CD14-positive monocyte (primary cell): ENCODE measurements around the gene CELSR1. TPM values are rescaled to one million over a fixed set of nuclear protein-coding genes. Genes with fewer than 3 reads are reported as not detected.

Experiments
- DNase-seq, 3 donors: peaks; one replicate each; pipeline ENCODE4 v3.0.0-alpha.2; 2011 to 2022
- H2AFZ ChIP-seq: 2 replicates; pipeline ENCODE4 v1.6.0; 2012; ENCODE audit warnings: mild to moderate bottlenecking, low read depth, low read length, inconsistent platforms; ENCODE audit not compliant: insufficient read depth, poor library complexity, severe bottlenecking
- H3K27ac ChIP-seq, 2 donors: 1 replicate in 1 of 2; 2 replicates in 1 of 2; pipeline ENCODE4 v1.5.1; 2012 to 2013; ENCODE audit warnings: low read length in 2 of 2, control low read depth in 1 of 2, inconsistent platforms in 1 of 2, low read depth in 1 of 2, mild to moderate bottlenecking in 1 of 2
- H3K27me3 ChIP-seq, 2 donors: one replicate each; pipeline versions ENCODE4 v1.6.0 to v1.6.1; 2011 to 2013; ENCODE audit warnings: low read length in 2 of 2; ENCODE audit not compliant: control insufficient read depth in 2 of 2, insufficient read depth in 2 of 2
- H3K36me3 ChIP-seq, 2 donors: replicated peaks in 1 of 2; 1 replicate in 1 of 2; 2 replicates in 1 of 2; pipeline versions ENCODE4 v1.5.1 to v1.6.1; 2012 to 2013; ENCODE audit warnings: low read length in 2 of 2, control low read depth in 1 of 2, inconsistent platforms in 1 of 2, mild to moderate bottlenecking in 1 of 2; ENCODE audit not compliant: insufficient read depth in 2 of 2, control insufficient read depth in 1 of 2
- H3K4me1 ChIP-seq, 2 donors: 1 replicate in 1 of 2; 2 replicates in 1 of 2; pipeline versions ENCODE4 v1.5.1 to v1.6.1; 2012 to 2013; ENCODE audit warnings: low read length in 2 of 2, control low read depth in 1 of 2, inconsistent platforms in 1 of 2, mild to moderate bottlenecking in 1 of 2, moderate library complexity in 1 of 2; ENCODE audit not compliant: insufficient read depth in 2 of 2, control insufficient read depth in 1 of 2
- H3K4me2 ChIP-seq: replicated peaks from 2 replicates; pipeline ENCODE3; 2012; ENCODE audit warnings: low read length, moderate library complexity, mild to moderate bottlenecking; ENCODE audit not compliant: poor library complexity, severe bottlenecking; ENCODE audit errors: extremely low read depth
- H3K4me3 ChIP-seq, 3 experiments: fragments of 200-600 bp in 1 of 3; sonication (generic) in 1 of 3; replicated peaks in 1 of 3; 1 replicate in 2 of 3; 2 replicates in 1 of 3; pipeline ENCODE4 v1.5.1; 2011 to 2013; ENCODE audit warnings: low read length in 3 of 3, mild to moderate bottlenecking in 3 of 3, control low read depth in 2 of 3, low read depth in 2 of 3, inconsistent platforms in 1 of 3, moderate library complexity in 1 of 3
- H3K79me2 ChIP-seq: 2 replicates; pipeline ENCODE4 v1.6.0; 2012; ENCODE audit warnings: mild to moderate bottlenecking, control low read depth, inconsistent platforms, low read length, moderate library complexity; ENCODE audit not compliant: insufficient read depth
- H3K9ac ChIP-seq: 2 replicates; pipeline ENCODE4 v1.6.0; 2017; ENCODE audit warnings: low read length, mild to moderate bottlenecking; ENCODE audit not compliant: insufficient read depth, poor library complexity, severe bottlenecking
- H3K9me3 ChIP-seq, 2 donors: replicated peaks in 1 of 2; 1 replicate in 1 of 2; 2 replicates in 1 of 2; pipeline versions ENCODE4 v1.5.1 to v1.6.1; 2012 to 2013; ENCODE audit warnings: low read length in 2 of 2, control low read depth in 1 of 2; ENCODE audit not compliant: control insufficient read depth in 1 of 2, insufficient read depth in 1 of 2
- H4K20me1 ChIP-seq: 2 replicates; pipeline ENCODE4 v1.6.0; 2012; ENCODE audit warnings: mild to moderate bottlenecking, low read length, control low read depth, moderate library complexity; ENCODE audit not compliant: insufficient read depth
- H3K27ac Mint-ChIP-seq, 7 donors: one replicate each; pipeline ENCODE4 v1.8.0; 2020; ENCODE audit warnings: mild to moderate bottlenecking in 7 of 7, mixed read lengths in 7 of 7, moderate library complexity in 6 of 7, inconsistent platforms in 2 of 7
- H3K27me3 Mint-ChIP-seq, 3 donors: one replicate each; pipeline ENCODE4 v1.8.0; 2021 to 2022; ENCODE audit warnings: low read depth in 3 of 3, mild to moderate bottlenecking in 3 of 3, mixed read lengths in 3 of 3, moderate library complexity in 3 of 3, inconsistent platforms in 1 of 3
- H3K36me3 Mint-ChIP-seq, 2 donors: one replicate each; pipeline ENCODE4 v1.8.0; 2020; ENCODE audit warnings: mixed read lengths in 2 of 2, inconsistent platforms in 1 of 2, mild to moderate bottlenecking in 1 of 2
- H3K4me1 Mint-ChIP-seq: one replicate; pipeline ENCODE4 v1.8.0; 2020; ENCODE audit warnings: mild to moderate bottlenecking, mixed read lengths
- H3K4me3 Mint-ChIP-seq, 2 donors: one replicate each; pipeline ENCODE4 v1.8.0; 2020; ENCODE audit warnings: mild to moderate bottlenecking in 2 of 2, mixed read lengths in 2 of 2, moderate library complexity in 1 of 2
- H3K9me3 Mint-ChIP-seq, 7 donors: one replicate each; pipeline ENCODE4 v1.8.0; 2020 to 2022; ENCODE audit warnings: mixed read lengths in 7 of 7, mild to moderate bottlenecking in 6 of 7, moderate library complexity in 6 of 7, inconsistent platforms in 2 of 7
- WGBS: methylation state at CpG from one replicate; pipeline ENCODE4 v1.1.5; 2013; ENCODE audit warnings: missing lambda C conversion rate; ENCODE audit not compliant: insufficient coverage; 5-methylcytosine and 5-hydroxymethylcytosine counted together
- intact Hi-C, 2 donors: fragments of 100-400 bp; cut with micrococcal nuclease; formaldehyde crosslinking; loops; one replicate each; pipeline versions ENCODE4 v1.15.0 to v1.15.1; 2023
- polyA plus RNA-seq, 3 donors: library from polyadenylated mRNA; depleted of rRNA in 1 of 3; unstranded in 2 of 3; stranded (reverse) in 1 of 3; fragments of 300-500 nt in 2 of 3; fragments of >200 nt in 1 of 3; fragmentation: Illumina TruSeq in 2 of 3; gene quantifications; 1 replicate in 2 of 3; 2 replicates in 1 of 3; pipeline ENCODE4 v1.2.3, GENCODE V29; 2012 to 2021
- TF ChIP-seq, protein P1 (sequence below): fragments of 200-600 bp; IDR thresholded peaks from one replicate; pipeline ENCODE4 v1.8.0; 2022; ENCODE audit warnings: antibody characterized with exemption, mild to moderate bottlenecking

Gene CELSR1
- polyA plus RNA-seq, 3 donors = 0.16 TPM; not detected in 2

DNA sequence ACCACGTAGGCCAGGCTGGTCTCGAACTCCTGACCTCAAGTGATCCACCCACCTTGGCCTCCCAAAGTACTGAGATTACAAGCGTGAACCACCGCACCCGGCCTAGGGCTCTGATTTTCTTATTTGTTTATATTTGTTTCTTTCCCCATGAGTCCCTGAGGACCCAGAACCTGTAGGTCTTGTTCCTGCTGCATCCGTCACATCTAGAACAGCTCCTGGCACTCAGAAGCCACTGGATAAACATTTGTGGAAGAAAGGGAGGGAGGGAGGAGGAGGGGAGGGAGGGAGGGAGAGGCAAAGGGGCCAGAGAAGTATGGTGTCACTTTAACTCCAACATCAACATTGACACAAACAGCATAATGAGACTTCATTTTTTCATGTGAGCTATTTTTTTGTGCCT, 67.7 kb downstream of the CELSR1 start:
- H3K27me3 Mint-ChIP-seq = peaks cover 2 to 19% (median 5%) of the 10 kb centered on the region in 3 donors
- H3K27ac Mint-ChIP-seq = no peak overlapping the region
- no peaks in the 10 kb centered on the region for H3K27me3 ChIP-seq
- no peak overlapping the region for H3K4me3 ChIP-seq
- no peaks in the 10 kb centered on the region for H3K4me1 Mint-ChIP-seq
- no peak overlapping the region for H3K27ac ChIP-seq
- no peaks in the 10 kb centered on the region for H3K4me1 ChIP-seq
- no peaks in the 10 kb centered on the region for H3K79me2 ChIP-seq
- no peak overlapping the region for H3K4me2 ChIP-seq
- H3K9me3 Mint-ChIP-seq = peaks cover 0 to 7% (median 0%) of the 10 kb centered on the region in 7 donors
- no peak for DNase-seq
- H3K9ac ChIP-seq = no peak overlapping the region
- H2AFZ ChIP-seq = no peak overlapping the region
- no peak overlapping the region for H3K4me3 Mint-ChIP-seq
- intact Hi-C loops = no loop called here
- H3K36me3 Mint-ChIP-seq = no peaks in the 10 kb centered on the region
- 80% methylated on average over 2 of the region's 6 CpGs for WGBS
- no peaks in the 10 kb centered on the region for H3K36me3 ChIP-seq
- no peaks in the 10 kb centered on the region for H3K9me3 ChIP-seq
- H4K20me1 ChIP-seq = no peaks in the 10 kb centered on the region
- TF ChIP-seq, protein P1, sequence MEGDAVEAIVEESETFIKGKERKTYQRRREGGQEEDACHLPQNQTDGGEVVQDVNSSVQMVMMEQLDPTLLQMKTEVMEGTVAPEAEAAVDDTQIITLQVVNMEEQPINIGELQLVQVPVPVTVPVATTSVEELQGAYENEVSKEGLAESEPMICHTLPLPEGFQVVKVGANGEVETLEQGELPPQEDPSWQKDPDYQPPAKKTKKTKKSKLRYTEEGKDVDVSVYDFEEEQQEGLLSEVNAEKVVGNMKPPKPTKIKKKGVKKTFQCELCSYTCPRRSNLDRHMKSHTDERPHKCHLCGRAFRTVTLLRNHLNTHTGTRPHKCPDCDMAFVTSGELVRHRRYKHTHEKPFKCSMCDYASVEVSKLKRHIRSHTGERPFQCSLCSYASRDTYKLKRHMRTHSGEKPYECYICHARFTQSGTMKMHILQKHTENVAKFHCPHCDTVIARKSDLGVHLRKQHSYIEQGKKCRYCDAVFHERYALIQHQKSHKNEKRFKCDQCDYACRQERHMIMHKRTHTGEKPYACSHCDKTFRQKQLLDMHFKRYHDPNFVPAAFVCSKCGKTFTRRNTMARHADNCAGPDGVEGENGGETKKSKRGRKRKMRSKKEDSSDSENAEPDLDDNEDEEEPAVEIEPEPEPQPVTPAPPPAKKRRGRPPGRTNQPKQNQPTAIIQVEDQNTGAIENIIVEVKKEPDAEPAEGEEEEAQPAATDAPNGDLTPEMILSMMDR = no peak

DNA sequence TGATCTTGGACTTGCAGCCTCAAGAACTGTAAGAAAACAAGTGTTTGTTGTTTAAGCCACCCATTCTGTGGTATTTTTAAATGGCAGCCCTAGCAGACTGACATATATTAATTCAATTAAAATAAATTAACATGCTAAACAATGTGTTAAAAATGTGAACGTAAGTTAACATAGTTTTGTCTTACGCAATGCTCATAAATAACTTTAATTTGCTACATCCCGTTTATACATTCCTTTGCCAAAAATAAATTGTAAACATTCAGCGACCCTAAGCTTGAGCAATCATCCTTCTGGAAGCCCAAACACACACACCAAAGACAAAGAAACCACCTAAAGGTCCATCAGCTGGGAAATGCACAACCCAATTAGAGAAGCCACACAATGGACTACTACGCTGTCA, 70.4 kb downstream of the CELSR1 start:
- no peak overlapping the region for H3K9ac ChIP-seq
- no peaks in the 10 kb centered on the region for H3K27me3 ChIP-seq
- no peak overlapping the region for H3K4me2 ChIP-seq
- Mint-ChIP-seq H3K4me1 (no peaks in the 10 kb centered on the region), H3K27ac (no peak overlapping the region), H3K9me3 (peaks cover 0 to 7% (median 0%) of the 10 kb centered on the region in 7 donors), H3K36me3 (no peaks in the 10 kb centered on the region), H3K4me3 (no peak overlapping the region), H3K27me3 (peaks cover 2 to 14% (median 6%) of the 10 kb centered on the region in 3 donors)
- H3K36me3 ChIP-seq = no peaks in the 10 kb centered on the region
- no peaks in the 10 kb centered on the region for H3K9me3 ChIP-seq
- H3K4me3 ChIP-seq = no peak overlapping the region
- WGBS = 0% methylated on average over 1 of the region's 5 CpGs
- TF ChIP-seq, protein P1 = no peak
- intact Hi-C loops = no loop called here
- no peaks in the 10 kb centered on the region for H4K20me1 ChIP-seq
- no peak for DNase-seq
- H3K4me1 ChIP-seq = no peaks in the 10 kb centered on the region
- H2AFZ ChIP-seq = no peak overlapping the region
- H3K79me2 ChIP-seq = no peaks in the 10 kb centered on the region
- H3K27ac ChIP-seq = no peak overlapping the region
